Hematopoietic multipotent progenitor cell treated with erythropoietin and hydrocortisone succinate and interleukin-3 and kit ligand, for 8 days (in vitro differentiated cells): Measurements from ENCODE around the gene ZCCHC24.

Experiments used
- DNase-seq: peaks from one replicate; pipeline ENCODE4 v3.0.0-alpha.2; 2015

The ZCCHC24 gene

DNA sequence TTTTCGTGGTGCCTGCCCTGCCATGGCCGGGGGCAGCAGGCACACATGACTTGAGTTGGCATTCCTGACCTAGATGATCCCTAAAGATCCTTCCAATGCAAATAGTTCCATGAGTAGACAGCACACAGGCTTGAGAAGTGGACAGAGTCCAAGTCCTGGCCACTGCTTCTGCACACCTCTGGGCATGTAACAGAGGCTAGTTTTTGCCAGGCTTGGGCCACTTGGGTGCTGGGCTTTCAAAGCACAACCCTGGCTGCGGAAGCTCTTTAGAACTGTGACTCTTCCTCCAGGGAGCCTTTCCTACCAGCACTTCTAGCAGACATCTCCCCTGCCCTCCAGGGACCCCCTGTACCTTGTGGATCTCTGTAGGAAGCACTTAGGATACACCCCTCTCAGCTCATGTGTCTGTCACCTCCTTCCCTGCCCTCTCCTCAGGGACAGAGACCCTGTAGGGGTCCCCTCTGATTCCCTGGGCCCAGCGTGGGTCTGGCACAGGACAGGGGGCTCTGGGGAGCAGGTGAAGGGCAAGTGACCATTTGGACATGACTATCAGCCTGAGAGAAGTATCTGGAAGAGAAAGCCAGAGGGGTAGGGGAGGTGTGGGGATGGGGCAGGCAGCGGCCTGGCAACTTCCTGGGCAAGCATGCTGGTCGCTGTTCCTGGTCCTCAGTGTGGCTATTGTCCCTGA, 36.2 kb downstream of the ZCCHC24 start:
- DNase-seq = no peak

- no peak for DNase-seq
Observed at GRCh38 chr10:79407811-79408795, 37.3 kb downstream of the ZCCHC24 start.

DNA sequence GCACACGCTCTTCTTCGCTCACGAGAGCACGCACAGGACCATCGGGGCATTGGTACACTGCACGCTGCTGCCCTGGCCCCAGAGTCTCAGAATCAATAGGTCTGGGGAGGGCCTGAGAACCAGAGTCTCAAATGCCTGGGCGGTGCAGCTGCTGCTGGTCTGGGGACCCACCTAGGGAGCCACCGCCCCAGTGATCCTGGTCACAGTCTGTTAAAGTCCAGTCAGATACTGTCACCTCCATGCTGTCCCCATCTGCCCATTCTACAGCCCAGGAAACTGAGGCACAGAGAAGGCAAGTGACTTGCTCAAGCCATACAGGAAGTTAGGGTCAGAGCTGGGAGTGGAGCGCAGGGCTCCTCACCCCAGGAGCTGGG, 38.0 kb downstream of the ZCCHC24 start:
- no peak for DNase-seq

GRCh38 chr10:79406683-79407422, 38.6 kb downstream of the ZCCHC24 start:
- no peak for DNase-seq

GRCh38 chr10:79405995-79406515, 39.4 kb downstream of the ZCCHC24 start:
- DNase-seq = no peak

DNA sequence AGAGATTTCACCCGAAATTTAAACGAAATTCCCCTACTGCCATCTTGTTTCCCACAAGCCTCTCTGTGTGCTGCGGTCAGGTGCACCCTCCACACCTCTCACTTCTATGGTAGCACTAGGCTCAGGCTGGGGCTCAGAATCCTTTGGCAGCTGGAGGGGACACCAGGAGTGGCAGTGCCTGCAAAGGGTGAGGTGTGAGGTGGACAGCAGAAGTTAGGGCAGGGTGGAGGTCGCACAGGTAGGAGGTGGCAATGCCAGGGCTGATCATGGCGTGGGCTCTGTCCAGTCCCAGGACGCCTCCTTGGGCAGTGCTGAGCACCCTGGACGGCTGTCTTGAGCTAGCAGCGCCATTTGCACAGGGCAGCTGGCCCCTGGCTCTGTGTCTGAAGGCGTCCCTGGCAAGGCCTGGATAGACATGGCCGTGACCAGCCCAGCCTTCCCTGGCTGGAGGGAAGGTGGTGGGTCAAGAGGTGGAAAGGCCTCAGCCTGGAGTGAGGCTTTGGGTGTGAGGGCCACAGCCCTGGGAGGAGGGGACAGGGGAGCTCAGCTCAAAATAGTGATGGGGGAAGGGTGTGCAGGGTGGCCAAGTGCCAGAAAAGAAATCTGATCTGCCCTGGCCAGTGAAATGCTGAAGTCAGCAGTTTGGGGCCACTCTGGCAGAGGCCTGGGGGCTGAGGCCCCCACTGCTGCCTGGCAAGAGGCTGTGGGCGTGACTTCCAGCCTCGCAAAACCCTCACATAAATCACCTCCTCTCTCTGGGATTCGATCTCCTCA, 40.0 kb downstream of the ZCCHC24 start:
- no peak for DNase-seq

DNA sequence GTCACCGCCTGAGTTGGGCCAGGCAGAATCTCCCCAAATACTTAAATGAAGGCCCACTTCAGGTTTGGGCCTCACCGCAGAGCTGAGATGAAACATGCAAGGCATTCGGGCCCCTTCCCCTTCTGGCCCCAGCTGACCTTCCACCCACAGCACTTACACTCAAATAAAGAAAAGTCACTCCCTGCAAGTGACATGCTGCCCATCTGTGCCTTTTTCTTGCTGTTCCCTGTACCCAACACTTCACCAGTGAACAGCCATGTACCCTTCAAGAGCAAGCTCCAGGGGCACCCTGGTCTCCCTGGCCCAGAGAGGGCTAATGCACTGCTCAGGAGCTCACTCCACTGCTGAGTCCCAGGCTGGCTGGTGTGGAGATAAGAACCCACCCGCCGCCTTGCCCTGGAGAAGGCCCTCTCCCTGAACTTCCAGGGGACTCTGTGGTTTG, 40.7 kb downstream of the ZCCHC24 start:
- DNase-seq = no peak

GRCh38 chr10:79404231-79404609, 41.2 kb downstream of the ZCCHC24 start:
- no peak for DNase-seq

DNA sequence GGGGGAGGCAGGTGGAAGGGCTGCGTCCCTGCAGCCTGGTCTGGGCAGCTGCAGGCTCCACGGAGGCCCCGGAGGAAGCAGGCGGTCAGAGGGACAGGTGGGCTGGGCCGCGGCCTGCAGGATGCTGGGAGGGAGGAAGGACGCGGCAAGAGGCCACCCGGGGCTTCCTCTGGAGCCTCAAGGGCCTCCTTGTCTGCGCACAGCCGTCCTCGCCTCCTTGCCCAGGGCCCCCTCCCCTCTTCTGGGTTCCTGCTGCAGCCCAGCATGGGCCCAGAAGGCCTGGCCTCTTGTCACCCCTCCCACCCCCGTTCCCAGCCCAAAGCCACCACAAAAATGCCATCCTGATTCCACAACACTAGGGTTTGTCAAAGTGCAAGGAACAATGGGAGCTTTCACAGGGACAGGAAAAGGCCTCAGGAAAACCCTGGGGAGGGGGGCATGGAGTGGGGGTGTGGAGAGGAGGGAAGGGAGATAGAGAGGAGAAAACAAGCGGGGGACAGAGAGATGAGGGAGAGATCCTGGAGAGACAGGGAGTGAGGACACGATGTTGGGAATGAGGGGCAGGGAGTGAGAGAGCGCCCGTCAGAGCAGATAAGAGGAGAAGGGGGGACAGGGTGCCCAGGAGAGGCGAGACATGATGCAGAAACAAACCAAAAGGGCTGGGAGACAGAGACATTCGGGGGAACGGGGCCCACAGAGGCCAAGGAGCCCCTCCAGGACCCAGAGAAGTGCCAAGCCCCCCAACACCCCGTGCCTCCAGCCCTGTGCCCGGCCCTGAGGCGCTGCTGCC, 41.8 kb downstream of the ZCCHC24 start:
- no peak for DNase-seq

DNA sequence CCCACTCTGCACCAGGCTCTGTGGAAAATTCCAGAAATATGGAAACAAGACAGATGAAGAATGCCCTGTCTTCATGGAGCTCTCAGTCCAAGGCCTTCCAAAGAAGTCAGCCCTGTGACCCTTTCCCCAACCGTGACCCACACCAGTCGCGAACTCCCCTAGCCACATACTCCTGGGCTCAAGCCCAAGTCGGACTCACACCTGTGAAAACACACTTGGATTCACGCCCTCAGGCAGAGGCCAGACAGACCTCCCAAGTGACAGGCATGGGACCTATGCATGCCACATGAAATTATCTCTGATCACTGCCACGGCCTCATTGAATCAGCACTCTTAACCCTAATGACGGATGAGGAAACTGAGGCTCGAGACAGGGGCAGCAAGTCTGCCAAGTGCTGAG, 42.5 kb downstream of the ZCCHC24 start:
- DNase-seq = no peak

DNA sequence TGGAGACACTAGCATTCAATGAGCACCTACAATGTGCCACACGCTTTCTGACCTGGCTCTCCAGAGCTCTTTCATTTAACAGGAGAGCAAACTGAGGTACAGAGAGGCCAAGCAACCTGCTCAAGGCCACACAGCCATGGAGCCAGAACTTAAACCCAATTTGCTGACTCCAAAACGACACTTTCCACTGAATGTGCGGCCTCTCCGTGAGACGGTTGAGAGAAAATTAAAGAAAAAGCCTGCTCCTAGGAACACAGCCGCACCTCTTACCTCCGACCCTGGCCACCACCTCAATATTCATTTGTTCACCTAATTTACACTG, 42.8 kb downstream of the ZCCHC24 start:
- DNase-seq = no peak

- DNase-seq = no peak
Observed at GRCh38 chr10:79401015-79401921, 44.2 kb downstream of the ZCCHC24 start.

DNA sequence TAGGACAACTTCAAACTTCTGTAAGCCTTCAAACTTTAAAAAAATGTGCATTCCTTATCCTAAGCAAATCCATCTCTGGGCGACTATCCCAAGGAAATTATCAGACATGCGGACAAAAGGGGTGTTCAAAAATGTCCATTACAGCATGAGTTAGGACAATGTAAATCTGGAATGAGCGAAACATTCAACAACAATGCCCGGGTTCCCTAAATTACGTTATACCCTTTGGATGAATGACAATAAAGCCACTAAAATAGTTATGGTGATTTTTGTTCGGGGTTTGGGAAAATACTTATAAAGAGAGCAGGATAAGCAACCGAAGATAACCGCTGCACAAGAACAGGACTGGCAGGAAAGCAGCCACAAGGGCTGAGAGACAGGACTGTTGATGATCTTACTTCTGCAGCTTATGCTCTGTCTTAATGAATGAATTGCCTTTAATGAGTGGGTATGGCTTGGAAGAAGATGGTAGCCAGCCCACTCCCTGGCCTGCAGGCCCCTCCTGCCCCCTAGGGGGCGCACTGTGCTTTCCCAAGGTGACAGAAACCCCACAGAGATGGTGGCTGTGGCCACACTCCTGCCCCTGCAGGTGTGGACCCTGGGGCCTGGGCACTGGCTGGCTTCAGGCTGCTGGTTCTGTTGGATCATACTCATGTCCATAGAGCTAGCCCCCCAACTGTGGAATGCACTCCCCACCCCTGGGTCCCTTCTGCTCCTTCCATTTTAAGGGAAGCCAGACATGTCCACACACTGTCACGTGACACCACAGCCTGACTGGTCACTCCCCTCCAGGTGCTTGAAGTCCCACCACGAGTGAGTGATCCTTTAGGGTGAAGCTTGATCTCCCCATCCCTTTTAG, 45.0 kb downstream of the ZCCHC24 start:
- peak; percentile 61 for DNase-seq

- DNase-seq = no peak
Observed at GRCh38 chr10:79399223-79399831, 46.1 kb downstream of the ZCCHC24 start.

- DNase-seq = no peak
Observed at GRCh38 chr10:79398642-79399041, 46.8 kb downstream of the ZCCHC24 start.

DNA sequence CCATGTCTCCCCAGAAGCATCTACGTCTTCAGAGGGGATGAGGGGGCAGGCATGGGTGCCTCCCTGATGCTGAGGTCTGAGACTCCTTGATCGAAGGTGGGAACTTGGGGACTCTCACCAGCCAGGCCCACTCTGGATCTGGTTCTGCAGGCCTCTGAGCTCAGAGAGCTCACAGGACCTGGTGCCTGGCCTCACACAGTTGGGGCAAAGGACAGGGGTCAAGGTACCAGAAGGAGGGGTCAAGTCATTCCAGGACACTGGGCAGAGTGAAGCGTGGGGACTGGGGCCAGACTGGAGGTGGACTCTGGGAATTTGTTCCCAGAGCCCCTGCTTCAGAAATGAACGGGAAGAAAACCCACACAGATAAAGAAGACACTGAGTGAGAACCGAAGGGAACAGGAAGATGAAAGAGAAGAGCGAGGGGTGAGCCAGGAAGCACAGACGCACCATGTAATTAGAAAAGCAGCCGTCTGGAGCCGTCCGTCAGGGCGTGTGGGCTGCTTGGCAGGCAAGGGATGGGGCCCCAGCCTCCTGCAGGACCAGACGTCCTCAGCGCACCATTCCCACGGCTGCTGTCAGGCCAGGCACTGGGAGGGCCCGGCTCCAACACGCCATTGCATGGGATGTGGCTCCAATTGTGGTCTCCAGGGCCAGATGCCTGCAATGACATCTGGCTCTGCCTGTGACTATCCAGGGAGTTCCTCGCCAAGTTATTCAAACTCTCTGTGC, 47.7 kb downstream of the ZCCHC24 start:
- DNase-seq = no peak

DNA sequence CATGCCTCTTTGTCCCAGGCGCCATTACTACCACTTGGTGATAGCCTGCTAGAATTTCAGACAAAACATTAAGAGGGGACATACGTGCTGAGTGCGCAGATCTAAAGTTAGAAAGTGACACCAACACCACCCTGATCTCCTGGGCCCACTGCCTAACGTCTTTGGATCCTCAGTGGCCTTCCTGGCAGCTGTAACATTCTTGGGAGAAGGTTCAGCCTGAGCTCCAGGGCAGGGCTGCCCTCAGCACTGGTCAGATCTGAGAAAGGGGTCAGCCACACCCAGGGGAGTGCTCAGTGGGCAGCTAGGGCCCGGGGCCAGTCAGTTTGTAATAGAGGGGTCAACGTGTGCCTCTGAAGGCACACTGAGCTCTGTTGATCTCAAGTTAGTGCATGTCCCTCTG, 48.4 kb downstream of the ZCCHC24 start:
- no peak for DNase-seq

DNA sequence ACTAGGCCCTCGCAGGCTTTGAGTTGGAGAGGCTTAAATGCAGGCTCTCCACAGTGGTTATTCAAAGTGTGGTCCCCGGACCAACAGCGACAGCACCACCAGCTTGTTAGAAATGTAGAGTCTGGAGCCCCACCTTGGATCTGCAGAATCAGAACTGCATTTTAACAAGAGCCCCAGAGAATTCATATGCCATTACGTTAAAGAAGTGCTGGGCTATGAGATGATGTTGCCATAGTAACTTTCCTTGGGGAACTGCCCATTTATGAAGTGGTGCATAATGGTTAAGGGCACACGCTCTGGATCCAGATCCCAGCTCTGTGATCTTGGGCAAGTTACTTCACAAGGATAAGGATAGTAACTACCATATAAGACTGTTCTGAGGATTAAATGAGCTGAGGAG, 48.9 kb downstream of the ZCCHC24 start:
- no peak for DNase-seq
